K562 (cell line): ENCODE results near the gene SDHAF4. TPM values are rescaled to one million over a fixed set of nuclear protein-coding genes. Genes with fewer than 3 reads are reported as not detected.

Experiments
- CREB1 ChIP-seq, 2 experiments: sonication (generic) in 1 of 2; formaldehyde crosslinking in 1 of 2; IDR thresholded peaks; 2 replicates each; pipeline versions ENCODE4 v1.6.1 to v1.8.0; 2012 to 2022; ENCODE audit warnings: inconsistent platforms in 1 of 2, mild to moderate bottlenecking in 1 of 2, missing genetic modification reagents in 1 of 2, moderate library complexity in 1 of 2
- MAZ ChIP-seq, 2 experiments: fragments of 450-650 bp in 1 of 2; sonication (generic) in 1 of 2; formaldehyde crosslinking; IDR thresholded peaks in 1 of 2; conservative IDR thresholded peaks in 1 of 2; 2 replicates each; pipeline versions ENCODE4 v1.4.0 to v1.5.0; 2020; ENCODE audit warnings: mild to moderate bottlenecking in 1 of 2, missing genetic modification reagents in 1 of 2
- MGA ChIP-seq: fragments of 450-650 bp; IDR thresholded peaks from 2 replicates; pipeline ENCODE4 v1.6.1; 2016; ENCODE audit warnings: mild to moderate bottlenecking, moderate library complexity
- ZKSCAN1 ChIP-seq: fragments of 150-350 bp; IDR thresholded peaks from 2 replicates; pipeline ENCODE4 v1.6.1; 2016; ENCODE audit warnings: low read depth, low read length
- ZMIZ1 ChIP-seq, 2 experiments: fragments of 150-350 bp in 1 of 2; IDR thresholded peaks; 2 replicates each; pipeline ENCODE4 v1.6.1; 2012 to 2016; ENCODE audit warnings: low read depth in 2 of 2, low read length in 2 of 2, mild to moderate bottlenecking in 1 of 2, moderate library complexity in 1 of 2
- ZNF592 ChIP-seq: fragments of 450-650 bp; IDR thresholded peaks from 2 replicates; pipeline ENCODE4 v1.6.1; 2017; ENCODE audit warnings: antibody characterized with exemption, mild to moderate bottlenecking
- polyA plus RNA-seq, 8 experiments: library from polyadenylated mRNA; depleted of rRNA in 4 of 8; stranded (reverse) in 5 of 8; unstranded in 3 of 8; fragments of >200 nt; fragmentation: Nextera tagmentation in 2 of 8; fragmentation: Illumina TruSeq in 1 of 8; extraction: Ambion mirVana in 2 of 8; extraction: Trizol in 1 of 8; gene quantifications; 2 replicates each; pipeline versions ENCODE4 v1.2.1 to v1.2.3, GENCODE V29; 2011 to 2014; ENCODE audit warnings: inconsistent platforms in 1 of 8, missing spikeins in 1 of 8
- total RNA-seq, 7 experiments: library from RNA; depleted of rRNA in 6 of 7; stranded (reverse); fragments of >200 nt in 6 of 7; fragmentation: Illumina TruSeq in 2 of 7; extraction: Trizol in 2 of 7; gene quantifications; 2 replicates each; pipeline versions ENCODE4 v1.2.1 to v1.2.3, GENCODE V29; 2011 to 2021; ENCODE audit warnings: low replicate concordance in 1 of 7

The SDHAF4 gene
- total and polyA plus RNA-seq, 9 of the 15 experiments (the other 6 are each of a cell fraction or from before 2014, with no cell fraction given), result 3.5 to 12.0 (median 6.2) TPM

GRCh38 chr6:70566751-70567382 is at the start of gene SDHAF4 (continued):
- TF ChIP-seq MGA (peak; percentile 87), ZMIZ1 (IDR thresholded peaks at IDR 0.05; ENCODE audit: low read depth in 2 of 2, low read length in 2 of 2) (no peak), MAZ (CRISPR knock-in tag; conservative IDR thresholded peaks at IDR 0.05 in 1 of 2, IDR thresholded peaks at IDR 0.05 in 1 of 2) (peak; percentile 77 to 84), CREB1 (IDR thresholded peaks at IDR 0.05) (no peak), CREB1 (CRISPR knock-in tag; IDR thresholded peaks at IDR 0.05) (no peak), ZKSCAN1 (no peak), ZNF592 (peak; percentile 68; the same call in 1 of the 2 replicates)
